ENCODE data around the gene CHPF. TPM values are rescaled to one million over a fixed set of nuclear protein-coding genes. Genes with fewer than 3 reads are reported as not detected.
A peak's percentile ranks its signal among the peaks of the same experiment; 100 is the strongest.

The CHPF gene
- total RNA-seq, 5 donors from 2014 or later (not counting 1 experiment from before 2014, with no cell fraction given): 5.0 to 12.8 (median 10.8) TPM

- Mint-ChIP-seq H3K27me3 (peaks cover 81 to 90% of the 10 kb centered on the region in 2 donors), H3K4me1 (peaks cover 14 to 19% (median 17%) of the 10 kb centered on the region in 3 donors), H3K9me3 (no peaks in the 10 kb centered on the region), H3K4me3 (no peak overlapping the region), H3K36me3 (no peaks in the 10 kb centered on the region), H3K27ac (no peak overlapping the region)
- Histone ChIP-seq H3K27me3 (replicated peaks in 1 of 2; ENCODE audit: control insufficient read depth in 2 of 2, extremely low read depth in 1 of 2, insufficient read depth in 2 of 2, low read length in 1 of 2) (peaks cover 7 to 93% of the 10 kb centered on the region in 2 experiments), H3K4me1 (ENCODE audit: control insufficient read depth in 1 of 2, extremely low read depth in 1 of 2, insufficient read depth in 2 of 2, low read length in 2 of 2) (peaks cover 0 to 24% of the 10 kb centered on the region in 2 experiments), H3K36me3 (ENCODE audit: control insufficient read depth in 2 of 2, extremely low read depth in 1 of 2, insufficient read depth in 1 of 2, low read length in 1 of 2) (no peaks in the 10 kb centered on the region), H3K27ac (ENCODE audit: low read length) (no peak overlapping the region), H3K4me3 (ENCODE audit: control insufficient read depth in 1 of 2, extremely low read depth in 1 of 2, low read length in 1 of 2) (no peak overlapping the region), H3K9me3 (no peaks in the 10 kb centered on the region)
- no peak for DNase-seq
- no peak for ATAC-seq (replicated peaks in 1 of 4)
- POLR2A ChIA-PET: interaction anchor here in 1 of 2 donors (0.6 kb wide), 1 partner anchor 16 kb away, joined by 5 read pairs; no protein-coding TSS in a partner anchor
- 100% methylated on average over 1 of the region's 2 CpGs for WGBS (ENCODE audit: insufficient coverage)
- CTCF ChIA-PET: no interaction called here
Measured at GRCh38 chr2:219524817-219525216, 18.8 kb downstream of the CHPF start.

- H3K36me3 Mint-ChIP-seq: no peaks in the 10 kb centered on the region
- ChIA-PET POLR2A (no interaction called here), CTCF (interaction anchor here (0.6 to 1.2 kb wide), 4 partner anchors 27 to 60 kb away, joined by 3 read pairs; a partner anchor contains a TSS)
- peak overlapping the region in 2 of 3 donors; percentile 55 to 58 for H3K4me3 Mint-ChIP-seq
- Histone ChIP-seq H3K4me3 (ENCODE audit: control insufficient read depth in 1 of 2, extremely low read depth in 1 of 2, low read length in 1 of 2) (no peak overlapping the region), H3K4me1 (ENCODE audit: control insufficient read depth in 1 of 2, extremely low read depth in 1 of 2, insufficient read depth in 2 of 2, low read length in 2 of 2) (peaks cover 0 to 23% of the 10 kb centered on the region in 2 experiments), H3K27ac (ENCODE audit: low read length) (no peak overlapping the region), H3K36me3 (ENCODE audit: control insufficient read depth in 2 of 2, extremely low read depth in 1 of 2, insufficient read depth in 1 of 2, low read length in 1 of 2) (no peaks in the 10 kb centered on the region), H3K9me3 (no peaks in the 10 kb centered on the region), H3K27me3 (replicated peaks in 1 of 2; ENCODE audit: control insufficient read depth in 2 of 2, extremely low read depth in 1 of 2, insufficient read depth in 2 of 2, low read length in 1 of 2) (peaks cover 7 to 93% of the 10 kb centered on the region in 2 experiments)
- DNase-seq (peak in 1 of 35 experiments; percentile 18), ATAC-seq (replicated peaks in 1 of 4) (peak in 1 of 4 experiments; percentile 38)
- H3K4me1 Mint-ChIP-seq: peaks cover 14 to 19% (median 17%) of the 10 kb centered on the region in 3 donors
- H3K9me3 Mint-ChIP-seq: no peaks in the 10 kb centered on the region
- peaks cover 80 to 84% of the 10 kb centered on the region in 2 donors for H3K27me3 Mint-ChIP-seq
- H3K27ac Mint-ChIP-seq: no peak overlapping the region
- 10% methylated on average over 8 of the region's 24 CpGs for WGBS (ENCODE audit: insufficient coverage)
Measured at GRCh38 chr2:219523031-219523671, 20.5 kb downstream of the CHPF start.

GRCh38 chr2:219522111-219523030, 21.2 kb downstream of the CHPF start:
- no peaks in the 10 kb centered on the region for H3K36me3 Mint-ChIP-seq
- peaks cover 80 to 84% of the 10 kb centered on the region in 2 donors for H3K27me3 Mint-ChIP-seq
- H3K4me1 ChIP-seq (ENCODE audit: control insufficient read depth in 1 of 2, extremely low read depth in 1 of 2, insufficient read depth in 2 of 2, low read length in 2 of 2): peaks cover 0 to 23% of the 10 kb centered on the region in 2 experiments
- ATAC-seq (replicated peaks in 1 of 4) (peak in 2 of 4 experiments; percentile 30 to 31), DNase-seq (no peak)
- peaks cover 7 to 90% of the 10 kb centered on the region in 2 experiments for H3K27me3 ChIP-seq (replicated peaks in 1 of 2; ENCODE audit: control insufficient read depth in 2 of 2, extremely low read depth in 1 of 2, insufficient read depth in 2 of 2, low read length in 1 of 2)
- peaks cover 14 to 19% (median 17%) of the 10 kb centered on the region in 3 donors for H3K4me1 Mint-ChIP-seq
- no peak overlapping the region for H3K4me3 ChIP-seq (ENCODE audit: control insufficient read depth in 1 of 2, extremely low read depth in 1 of 2, low read length in 1 of 2)
- H3K9me3 ChIP-seq: no peaks in the 10 kb centered on the region
- POLR2A ChIA-PET: no interaction called here
- peak overlapping the region in 1 of 3 donors; percentile 64 for H3K4me3 Mint-ChIP-seq
- no peak overlapping the region for H3K27ac Mint-ChIP-seq
- H3K36me3 ChIP-seq (ENCODE audit: control insufficient read depth in 2 of 2, extremely low read depth in 1 of 2, insufficient read depth in 1 of 2, low read length in 1 of 2): no peaks in the 10 kb centered on the region
- no peak overlapping the region for H3K27ac ChIP-seq (ENCODE audit: low read length)
- CTCF ChIA-PET: interaction anchor here in 1 of 2 donors (0.6 to 1.2 kb wide), 3 partner anchors 16 to 38 kb away, joined by 3 to 4 read pairs (median 3); a partner anchor contains a TSS
- H3K9me3 Mint-ChIP-seq: no peaks in the 10 kb centered on the region
- WGBS (ENCODE audit: insufficient coverage): 4% methylated on average over 53 of the region's 70 CpGs

- ATAC-seq (replicated peaks in 1 of 4): peak in 3 of 4 experiments; percentile 22 to 58 (median 26)
Measured at GRCh38 chr2:219521066-219521880, 22.3 kb downstream of the CHPF start.

GRCh38 chr2:219520079-219520478, 23.5 kb downstream of the CHPF start:
- Mint-ChIP-seq H3K27ac (no peak overlapping the region), H3K4me1 (peaks cover 14 to 19% (median 19%) of the 10 kb centered on the region in 3 donors), H3K9me3 (no peaks in the 10 kb centered on the region), H3K27me3 (peaks cover 79 to 84% of the 10 kb centered on the region in 2 donors), H3K36me3 (no peaks in the 10 kb centered on the region), H3K4me3 (no peak overlapping the region)
- Histone ChIP-seq H3K4me1 (ENCODE audit: control insufficient read depth in 1 of 2, extremely low read depth in 1 of 2, insufficient read depth in 2 of 2, low read length in 2 of 2) (peaks cover 0 to 23% of the 10 kb centered on the region in 2 experiments), H3K27ac (ENCODE audit: low read length) (no peak overlapping the region), H3K36me3 (ENCODE audit: control insufficient read depth in 2 of 2, extremely low read depth in 1 of 2, insufficient read depth in 1 of 2, low read length in 1 of 2) (no peaks in the 10 kb centered on the region), H3K9me3 (no peaks in the 10 kb centered on the region), H3K4me3 (ENCODE audit: control insufficient read depth in 1 of 2, extremely low read depth in 1 of 2, low read length in 1 of 2) (no peak overlapping the region), H3K27me3 (replicated peaks in 1 of 2; ENCODE audit: control insufficient read depth in 2 of 2, extremely low read depth in 1 of 2, insufficient read depth in 2 of 2, low read length in 1 of 2) (peaks cover 7 to 91% of the 10 kb centered on the region in 2 experiments)
- no peak for ATAC-seq (replicated peaks in 1 of 4)
- DNase-seq: no peak
- POLR2A ChIA-PET: no interaction called here
- WGBS (ENCODE audit: insufficient coverage): 61% methylated on average over 6 of the region's 8 CpGs
- CTCF ChIA-PET: interaction anchor here (0.6 to 1.4 kb wide), 8 partner anchors 10 to 118 kb away, joined by 3 to 7 read pairs (median 4); partner anchors contain the start of gene GMPPA (in 1 of the 2)

More at GRCh38 chr2:219521066-219521880, 22.3 kb downstream of the CHPF start:
- peak in 1 of 35 experiments; percentile 25 for DNase-seq
- H3K27me3 Mint-ChIP-seq: peaks cover 83 to 84% of the 10 kb centered on the region in 2 donors
- no peaks in the 10 kb centered on the region for H3K36me3 ChIP-seq (ENCODE audit: control insufficient read depth in 2 of 2, extremely low read depth in 1 of 2, insufficient read depth in 1 of 2, low read length in 1 of 2)
- 12% methylated on average over 11 of the region's 14 CpGs for WGBS (ENCODE audit: insufficient coverage)
- H3K4me1 ChIP-seq (ENCODE audit: control insufficient read depth in 1 of 2, extremely low read depth in 1 of 2, insufficient read depth in 2 of 2, low read length in 2 of 2): peaks cover 0 to 23% of the 10 kb centered on the region in 2 experiments
- POLR2A ChIA-PET: interaction anchor here in 1 of 2 donors (0.6 kb wide), 1 partner anchor 135 kb away, joined by 3 read pairs; no protein-coding TSS in a partner anchor
- peaks cover 7 to 90% of the 10 kb centered on the region in 2 experiments for H3K27me3 ChIP-seq (replicated peaks in 1 of 2; ENCODE audit: control insufficient read depth in 2 of 2, extremely low read depth in 1 of 2, insufficient read depth in 2 of 2, low read length in 1 of 2)
- H3K9me3 Mint-ChIP-seq: no peaks in the 10 kb centered on the region
- no peak overlapping the region for H3K4me3 ChIP-seq (ENCODE audit: control insufficient read depth in 1 of 2, extremely low read depth in 1 of 2, low read length in 1 of 2)
- peaks cover 14 to 19% (median 17%) of the 10 kb centered on the region in 3 donors for H3K4me1 Mint-ChIP-seq
- H3K9me3 ChIP-seq: no peaks in the 10 kb centered on the region
- no peak overlapping the region for H3K27ac ChIP-seq (ENCODE audit: low read length)
- CTCF ChIA-PET: interaction anchor here (0.9 to 1.4 kb wide), 4 partner anchors 8 to 23 kb away, joined by 4 to 7 read pairs (median 6); partner anchors contain the start of gene GMPPA (in 1 of the 2)
- peak overlapping the region in 1 of 2 donors; percentile 1 for H3K27ac Mint-ChIP-seq
- H3K4me3 Mint-ChIP-seq: peak overlapping the region in 1 of 3 donors; percentile 64
- H3K36me3 Mint-ChIP-seq: no peaks in the 10 kb centered on the region

All from T-cell (primary cell).